Brain microvascular endothelial cell (primary cell): Measurements from ENCODE around the gene RAB23.

ENCODE experiments used
- DNase-seq: peaks from one replicate; pipeline ENCODE4 v3.0.0-alpha.2; 2020
- H3K27ac ChIP-seq: fragments of 250-450 bp; sonication (Bioruptor Pico); 2 replicates; pipeline ENCODE4 v1.5.1; 2020; ENCODE audit warnings: mild to moderate bottlenecking, moderate library complexity
- H3K27me3 ChIP-seq: fragments of 250-450 bp; sonication (Bioruptor Pico); replicated peaks from 2 replicates; pipeline ENCODE4 v1.5.1; 2020; ENCODE audit warnings: mild to moderate bottlenecking
- H3K36me3 ChIP-seq: fragments of 250-450 bp; sonication (Bioruptor Pico); replicated peaks from 2 replicates; pipeline ENCODE4 v1.5.1; 2020; ENCODE audit warnings: mild to moderate bottlenecking
- H3K4me3 ChIP-seq: 2 replicates; pipeline ENCODE4 v1.5.1; 2011; ENCODE audit warnings: low read depth, mild to moderate bottlenecking, control low read depth, low read length, moderate library complexity
- in situ Hi-C: cut with HindIII; loops from 2 replicates; pipeline ENCODE4 v1.10.0; 2017; ENCODE audit warnings: low sequenced_read_pairs, low pct_ligation_motif_present
- TF ChIP-seq, protein P1 (sequence below): IDR thresholded peaks from 2 replicates; pipeline ENCODE4 v1.5.1; 2011; ENCODE audit warnings: low read depth, mild to moderate bottlenecking, moderate library complexity, low read length, control low read depth, inconsistent platforms; ENCODE audit errors: missing control alignments

RAB23 gene

DNA sequence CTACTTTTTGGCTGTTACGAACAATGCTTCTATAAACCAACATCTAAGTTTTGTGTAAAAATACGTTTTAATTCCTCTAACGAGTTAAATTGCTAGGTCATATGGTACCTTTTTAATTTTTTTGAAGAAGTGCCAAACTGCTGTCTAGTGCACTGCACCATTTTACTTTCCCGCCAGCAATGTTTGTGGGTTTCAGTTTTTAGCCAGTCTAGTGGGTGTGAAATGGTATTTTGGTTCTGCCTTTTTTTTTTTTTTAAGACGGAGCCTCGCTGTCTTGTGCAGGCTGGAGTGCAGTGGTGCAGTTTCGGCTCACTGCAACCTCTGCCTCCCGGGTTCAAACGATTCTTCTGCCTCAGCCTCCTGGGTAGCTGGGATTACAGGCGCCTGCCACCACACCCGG lies 84.1 kb downstream of the RAB23 start:
- H3K27me3 ChIP-seq, result no peaks in the 10 kb centered on the region
- TF ChIP-seq, protein P1, sequence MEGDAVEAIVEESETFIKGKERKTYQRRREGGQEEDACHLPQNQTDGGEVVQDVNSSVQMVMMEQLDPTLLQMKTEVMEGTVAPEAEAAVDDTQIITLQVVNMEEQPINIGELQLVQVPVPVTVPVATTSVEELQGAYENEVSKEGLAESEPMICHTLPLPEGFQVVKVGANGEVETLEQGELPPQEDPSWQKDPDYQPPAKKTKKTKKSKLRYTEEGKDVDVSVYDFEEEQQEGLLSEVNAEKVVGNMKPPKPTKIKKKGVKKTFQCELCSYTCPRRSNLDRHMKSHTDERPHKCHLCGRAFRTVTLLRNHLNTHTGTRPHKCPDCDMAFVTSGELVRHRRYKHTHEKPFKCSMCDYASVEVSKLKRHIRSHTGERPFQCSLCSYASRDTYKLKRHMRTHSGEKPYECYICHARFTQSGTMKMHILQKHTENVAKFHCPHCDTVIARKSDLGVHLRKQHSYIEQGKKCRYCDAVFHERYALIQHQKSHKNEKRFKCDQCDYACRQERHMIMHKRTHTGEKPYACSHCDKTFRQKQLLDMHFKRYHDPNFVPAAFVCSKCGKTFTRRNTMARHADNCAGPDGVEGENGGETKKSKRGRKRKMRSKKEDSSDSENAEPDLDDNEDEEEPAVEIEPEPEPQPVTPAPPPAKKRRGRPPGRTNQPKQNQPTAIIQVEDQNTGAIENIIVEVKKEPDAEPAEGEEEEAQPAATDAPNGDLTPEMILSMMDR, result no peak
- peaks cover 22% of the 10 kb centered on the region for H3K36me3 ChIP-seq
- DNase-seq, result no peak
- H3K4me3 ChIP-seq, result no peak overlapping the region
- in situ Hi-C loops, result no loop called here
- H3K27ac ChIP-seq, result no peak overlapping the region

DNA sequence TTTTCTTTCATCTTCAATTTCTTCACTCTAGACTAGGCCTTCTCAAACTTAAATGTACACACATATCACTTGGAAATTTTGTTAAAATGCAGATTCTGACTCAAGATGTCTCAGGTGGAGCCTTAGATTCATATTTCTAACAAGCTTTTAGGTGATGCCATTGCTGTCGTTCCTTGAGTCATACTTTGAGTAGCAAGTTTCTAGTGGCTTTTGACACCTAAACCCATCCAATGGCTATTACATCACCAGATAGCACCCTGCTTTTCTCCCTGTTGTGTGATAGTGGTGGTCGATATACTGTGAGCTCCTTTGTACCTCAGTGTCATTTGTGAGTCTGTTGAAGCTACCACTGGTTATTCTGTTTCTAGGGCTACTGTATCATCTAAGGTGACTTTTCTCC lies 84.8 kb downstream of the RAB23 start:
- no peak overlapping the region for H3K4me3 ChIP-seq
- in situ Hi-C loops, result no loop called here
- H3K27ac ChIP-seq, result no peak overlapping the region
- H3K36me3 ChIP-seq, result peaks cover 22% of the 10 kb centered on the region
- TF ChIP-seq, protein P1, result no peak
- DNase-seq, result no peak
- no peaks in the 10 kb centered on the region for H3K27me3 ChIP-seq
